Neuronal stem cell (in vitro differentiated cells): ENCODE measurements around the gene TAL2. TPM values are rescaled to one million over a fixed set of nuclear protein-coding genes. Genes with fewer than 3 reads are reported as not detected.

ENCODE experiments used
- DNase-seq: peaks from one replicate; pipeline ENCODE4 v3.0.0-alpha.2; 2013; ENCODE audit warnings: low spot score
- H2AFZ ChIP-seq: one replicate; pipeline ENCODE4 v1.6.1; 2013; ENCODE audit warnings: mild to moderate bottlenecking, low read length, inconsistent platforms
- H2AK5ac ChIP-seq: 2 replicates; pipeline ENCODE4 v1.6.1; 2013; ENCODE audit warnings: low read depth, mild to moderate bottlenecking, inconsistent platforms, low read length, moderate library complexity, mixed read lengths
- H2BK120ac ChIP-seq: 2 replicates; pipeline ENCODE4 v1.6.1; 2013; ENCODE audit warnings: low read depth, mild to moderate bottlenecking, inconsistent platforms, low read length, moderate library complexity, mixed read lengths
- H2BK12ac ChIP-seq: one replicate; pipeline ENCODE4 v1.6.1; 2013; ENCODE audit warnings: low read length, inconsistent platforms
- H2BK15ac ChIP-seq: 2 replicates; pipeline ENCODE4 v1.6.1; 2013; ENCODE audit warnings: mild to moderate bottlenecking, low read length, inconsistent platforms, mixed read lengths
- H2BK5ac ChIP-seq: one replicate; pipeline ENCODE4 v1.6.1; 2013; ENCODE audit warnings: inconsistent platforms, mild to moderate bottlenecking, low read length, moderate library complexity
- H3K14ac ChIP-seq: one replicate; pipeline ENCODE4 v1.6.1; 2013; ENCODE audit warnings: low read length, inconsistent platforms
- H3K18ac ChIP-seq: 2 replicates; pipeline ENCODE4 v1.6.1; 2013; ENCODE audit warnings: low read length, inconsistent platforms
- H3K23ac ChIP-seq: 2 replicates; pipeline ENCODE4 v1.6.1; 2013; ENCODE audit warnings: low read depth, mild to moderate bottlenecking, mixed read lengths, low read length, inconsistent platforms; ENCODE audit not compliant: poor library complexity
- H3K27ac ChIP-seq: replicated peaks from 3 replicates; pipeline ENCODE4 v1.5.1; 2013; ENCODE audit warnings: low read length, inconsistent platforms
- H3K27me3 ChIP-seq, 3 experiments: 2 replicates each; pipeline ENCODE4 v1.6.1; 2013; ENCODE audit warnings: low read length in 3 of 3, mild to moderate bottlenecking in 2 of 3, inconsistent platforms in 1 of 3, low read depth in 1 of 3, mixed read lengths in 1 of 3, moderate library complexity in 1 of 3; ENCODE audit not compliant: control insufficient read depth in 3 of 3, insufficient read depth in 3 of 3
- H3K36me3 ChIP-seq, 2 donors: replicated peaks in 1 of 2; 2 replicates each; pipeline ENCODE4 v1.6.1; 2013; ENCODE audit warnings: low read length in 2 of 2; ENCODE audit not compliant: control insufficient read depth in 2 of 2, insufficient read depth in 2 of 2
- H3K4ac ChIP-seq: 2 replicates; pipeline ENCODE4 v1.6.1; 2013; ENCODE audit warnings: inconsistent platforms, mild to moderate bottlenecking, low read length, moderate library complexity
- H3K4me1 ChIP-seq, 2 donors: 1 replicate in 1 of 2; 2 replicates in 1 of 2; pipeline ENCODE4 v1.6.1; 2013; ENCODE audit warnings: low read length in 2 of 2, low read depth in 1 of 2; ENCODE audit not compliant: control insufficient read depth in 2 of 2, insufficient read depth in 1 of 2
- H3K4me2 ChIP-seq: one replicate; pipeline ENCODE4 v1.6.1; 2013; ENCODE audit warnings: mild to moderate bottlenecking, low read length, inconsistent platforms; ENCODE audit not compliant: insufficient read depth, poor library complexity, severe bottlenecking
- H3K4me3 ChIP-seq, 2 donors: 2 replicates each; pipeline ENCODE4 v1.5.1; 2013; ENCODE audit warnings: low read length in 2 of 2, mild to moderate bottlenecking in 2 of 2, inconsistent platforms in 1 of 2, moderate library complexity in 1 of 2
- H3K79me1 ChIP-seq: one replicate; pipeline ENCODE4 v1.6.1; 2013; ENCODE audit warnings: low read depth, mild to moderate bottlenecking, inconsistent platforms, low read length, moderate library complexity
- H3K9ac ChIP-seq: one replicate; pipeline ENCODE4 v1.6.1; 2013; ENCODE audit warnings: mild to moderate bottlenecking, low read depth, low read length, inconsistent platforms; ENCODE audit not compliant: poor library complexity
- H3K9me3 ChIP-seq, 2 donors: replicated peaks in 1 of 2; 2 replicates each; pipeline versions ENCODE3 to v1.6.1; 2013; ENCODE audit warnings: low read length in 2 of 2, mild to moderate bottlenecking in 2 of 2, inconsistent platforms in 1 of 2, low read depth in 1 of 2, mixed read lengths in 1 of 2, moderate library complexity in 1 of 2; ENCODE audit not compliant: control insufficient read depth in 2 of 2, insufficient read depth in 1 of 2
- H4K8ac ChIP-seq: one replicate; pipeline ENCODE4 v1.6.1; 2013; ENCODE audit warnings: low read depth, mild to moderate bottlenecking, inconsistent platforms, low read length, moderate library complexity
- H4K91ac ChIP-seq: one replicate; pipeline ENCODE4 v1.6.1; 2013; ENCODE audit warnings: low read length, low read depth, mild to moderate bottlenecking, inconsistent platforms; ENCODE audit not compliant: poor library complexity
- WGBS, 2 donors: extraction: QIAGEN DNeasy Blood & Tissue Kit; methylation state at CpG; one replicate each; pipeline ENCODE4 v1.1.7; 2013; ENCODE audit warnings: missing lambda C conversion rate in 2 of 2, mixed read lengths in 1 of 2; ENCODE audit not compliant: insufficient read length in 2 of 2, insufficient replicate concordance in 1 of 2; ENCODE audit errors: extremely low coverage in 2 of 2; 5-methylcytosine and 5-hydroxymethylcytosine counted together
- polyA plus RNA-seq, 2 experiments: library from polyadenylated mRNA; stranded (reverse); fragments of 200-250 nt; gene quantifications; one replicate each; pipeline ENCODE4 v1.2.3, GENCODE V29; 2013

The TAL2 gene
- 3.0 TPM for polyA plus RNA-seq (2013, experiment 1 of 2)
- 2.9 TPM for polyA plus RNA-seq (2013, experiment 2 of 2)

GRCh38 chr9:105662184-105663104, at the start of gene TAL2:
Gene TAL2 (plus strand): TSS chr9:105662457. CDS start chr9:105662497, 40 bp downstream.
- WGBS, 2 donors = no CpG with 5 or more reads among the region's 12 CpGs
- Histone ChIP-seq H2BK5ac (no peak within 1 kb of the TSS), H3K79me1 (no peaks in the 10 kb centered on the region), H2BK15ac (no peak within 1 kb of the TSS), H3K27ac (no peak within 1 kb of the TSS), H4K91ac (no peak within 1 kb of the TSS), H3K14ac (no peak within 1 kb of the TSS), H2BK120ac (no peak within 1 kb of the TSS), H3K9ac (no peak within 1 kb of the TSS), H3K9me3 (peaks cover 0 to 2% of the 10 kb centered on the region in 2 donors), H3K4me2 (no peak within 1 kb of the TSS), H2BK12ac (no peak within 1 kb of the TSS), H3K27me3 (peaks cover 0 to under 1% (median 0%) of the 10 kb centered on the region in 3 experiments), H3K18ac (no peak within 1 kb of the TSS), H2AFZ (no peak within 1 kb of the TSS), H3K4me1 (peaks cover 4 to 6% of the 10 kb centered on the region in 2 donors), H3K4me3 (no peak within 1 kb of the TSS), H3K23ac (no peak within 1 kb of the TSS), H4K8ac (no peak within 1 kb of the TSS), H3K4ac (no peak within 1 kb of the TSS), H2AK5ac (no peak within 1 kb of the TSS), H3K36me3 (peaks cover 0 to 2% of the 10 kb centered on the region in 2 donors)
- DNase-seq = no peak

- no peak for DNase-seq
- no peaks in the 10 kb centered on the region for H3K27me3 ChIP-seq
- H3K14ac ChIP-seq = no peak overlapping the region
- no peak overlapping the region for H2AK5ac ChIP-seq
- no peak overlapping the region for H3K4ac ChIP-seq
- H3K23ac ChIP-seq = no peak overlapping the region
- H3K18ac ChIP-seq = no peak overlapping the region
- H3K79me1 ChIP-seq = no peaks in the 10 kb centered on the region
- no peak overlapping the region for H3K27ac ChIP-seq
- no peak overlapping the region for H4K91ac ChIP-seq
- no peaks in the 10 kb centered on the region for H3K4me1 ChIP-seq
- no peak overlapping the region for H2AFZ ChIP-seq
- H2BK5ac ChIP-seq = no peak overlapping the region
- peaks cover 0 to 6% of the 10 kb centered on the region in 2 donors for H3K36me3 ChIP-seq
- H3K4me2 ChIP-seq = no peak overlapping the region
- H3K9me3 ChIP-seq = no peaks in the 10 kb centered on the region
- H2BK120ac ChIP-seq = no peak overlapping the region
- no peak overlapping the region for H3K9ac ChIP-seq
- no peak overlapping the region for H3K4me3 ChIP-seq
- H2BK12ac ChIP-seq = no peak overlapping the region
- no peak overlapping the region for H2BK15ac ChIP-seq
- no peak overlapping the region for H4K8ac ChIP-seq
- no CpG with 5 or more reads among the region's 2 CpGs for WGBS, 2 donors
These were observed 41.3 kb upstream of the TAL2 start for GRCh38 chr9:105621001-105621400.

- no CpG with 5 or more reads among the region's 1 CpG for WGBS, 2 donors
- DNase-seq = no peak
- Histone ChIP-seq H3K36me3 (peaks cover 0 to 11% of the 10 kb centered on the region in 2 donors), H3K9ac (no peak overlapping the region), H2BK5ac (no peak overlapping the region), H3K9me3 (no peaks in the 10 kb centered on the region), H3K4me2 (no peak overlapping the region), H4K91ac (no peak overlapping the region), H3K27me3 (no peaks in the 10 kb centered on the region), H3K79me1 (no peaks in the 10 kb centered on the region), H3K14ac (no peak overlapping the region), H2BK15ac (no peak overlapping the region), H2AFZ (no peak overlapping the region), H2BK12ac (no peak overlapping the region), H4K8ac (no peak overlapping the region), H3K4me3 (no peak overlapping the region), H3K27ac (no peak overlapping the region), H3K4ac (no peak overlapping the region), H3K18ac (no peak overlapping the region), H2BK120ac (no peak overlapping the region), H2AK5ac (no peak overlapping the region), H3K23ac (no peak overlapping the region), H3K4me1 (no peaks in the 10 kb centered on the region)
These were observed 37.2 kb upstream of the TAL2 start for GRCh38 chr9:105625088-105625487.

- H3K36me3 ChIP-seq = peaks cover 0 to 23% of the 10 kb centered on the region in 2 donors
- DNase-seq = no peak
These were observed 29.4 kb upstream of the TAL2 start for GRCh38 chr9:105632807-105633206.

More at GRCh38 chr9:105632807-105633206, 29.4 kb upstream of the TAL2 start:
- H2BK5ac ChIP-seq = no peak overlapping the region
- H3K27ac ChIP-seq = no peak overlapping the region
- no peak overlapping the region for H2BK120ac ChIP-seq
- H3K4me3 ChIP-seq = no peak overlapping the region
- no peaks in the 10 kb centered on the region for H3K79me1 ChIP-seq
- H3K14ac ChIP-seq = no peak overlapping the region
- no peak overlapping the region for H3K9ac ChIP-seq
- H3K27me3 ChIP-seq = no peaks in the 10 kb centered on the region
- no peak overlapping the region for H2AFZ ChIP-seq
- H4K91ac ChIP-seq = no peak overlapping the region
- no CpG with 5 or more reads among the region's 1 CpG for WGBS, 2 donors
- H3K23ac ChIP-seq = no peak overlapping the region
- H3K4me1 ChIP-seq = no peaks in the 10 kb centered on the region
- no peak overlapping the region for H2BK12ac ChIP-seq
- H2BK15ac ChIP-seq = no peak overlapping the region
- H3K4me2 ChIP-seq = no peak overlapping the region
- no peaks in the 10 kb centered on the region for H3K9me3 ChIP-seq
- H2AK5ac ChIP-seq = no peak overlapping the region
- H3K18ac ChIP-seq = no peak overlapping the region
- H4K8ac ChIP-seq = no peak overlapping the region
- no peak overlapping the region for H3K4ac ChIP-seq
